ENCODE measurements around the gene STRN3.

GRCh38 chr14:31029016-31029970 is 3.1 kb upstream of the STRN3 start:
- TF ChIP-seq EZH2 (IDR thresholded peaks at IDR 0.05) (no peak), POLR2AphosphoS5 (IDR thresholded peaks at IDR 0.05; ENCODE audit: borderline replicate concordance, low read depth, low read length) (no peak), FOXP2 (optimal IDR thresholded peaks at IDR 0.05; ENCODE audit: control extremely low read depth, extremely low read length, insufficient read depth) (no peak)
